CD4-positive, alpha-beta T cell (primary cell): ENCODE data around the gene OCRL. TPM values are rescaled to one million over a fixed set of nuclear protein-coding genes. Genes with fewer than 3 reads are reported as not detected.

Experiments used
- ATAC-seq: fragments of 200-7000 bp; cut with Tn5 transposase; one replicate; pipeline ENCODE4 v1.10.0; 2022; ENCODE audit warnings: mild to moderate bottlenecking; ENCODE audit not compliant: poor library complexity
- CTCF ChIA-PET: fragments of 350-600 bp; sonication (Branson Sonifier 250); formaldehyde crosslinking; loops from one replicate; lab custom pipeline; 2021; ENCODE audit warnings: antibody characterized with exemption, inconsistent platforms; lab: Charles Lee
- POLR2A ChIA-PET: fragments of 350-600 bp; sonication (Branson Sonifier 250); formaldehyde crosslinking; loops from one replicate; lab custom pipeline; 2021; ENCODE audit warnings: antibody characterized with exemption, inconsistent platforms; lab: Charles Lee
- DNase-seq, 14 experiments: peaks; one replicate each; pipeline ENCODE4 v3.0.0-alpha.2; 2013 to 2020; ENCODE audit warnings: mixed read lengths in 2 of 14
- H3K27ac ChIP-seq, 2 donors: one replicate each; pipeline versions ENCODE4 v1.5.1 to v1.7.0; 2013; ENCODE audit warnings: low read length in 2 of 2, low read depth in 1 of 2, mild to moderate bottlenecking in 1 of 2
- H3K27me3 ChIP-seq, 2 experiments: 1 replicate in 1 of 2; 2 replicates in 1 of 2; pipeline versions ENCODE4 v1.6.1 to v1.7.0; 2013; ENCODE audit warnings: low read length in 2 of 2, control low read depth in 1 of 2, mild to moderate bottlenecking in 1 of 2, moderate library complexity in 1 of 2; ENCODE audit not compliant: insufficient read depth in 2 of 2, control insufficient read depth in 1 of 2
- H3K36me3 ChIP-seq: one replicate; pipeline ENCODE4 v1.6.1; 2013; ENCODE audit warnings: low read length, control low read depth; ENCODE audit not compliant: insufficient read depth
- H3K4me1 ChIP-seq: one replicate; pipeline ENCODE4 v1.6.1; 2013; ENCODE audit warnings: low read length, control low read depth; ENCODE audit not compliant: insufficient read depth
- H3K4me3 ChIP-seq: one replicate; pipeline ENCODE4 v1.5.1; 2013; ENCODE audit warnings: mild to moderate bottlenecking, low read length, moderate library complexity
- H3K9me3 ChIP-seq, 2 experiments: 1 replicate in 1 of 2; 2 replicates in 1 of 2; pipeline versions ENCODE4 v1.6.1 to v1.7.0; 2013; ENCODE audit warnings: low read length in 2 of 2, mild to moderate bottlenecking in 2 of 2, control low read depth in 1 of 2, moderate library complexity in 1 of 2; ENCODE audit not compliant: control insufficient read depth in 1 of 2, insufficient read depth in 1 of 2
- H3K27ac Mint-ChIP-seq: one replicate; pipeline ENCODE4 v1.8.0; 2020; ENCODE audit warnings: mixed read lengths
- H3K27me3 Mint-ChIP-seq: one replicate; pipeline ENCODE4 v1.8.0; 2021; ENCODE audit warnings: mixed read lengths
- H3K36me3 Mint-ChIP-seq: one replicate; pipeline ENCODE4 v1.8.0; 2021; ENCODE audit warnings: low read depth, mixed read lengths
- H3K4me1 Mint-ChIP-seq: one replicate; pipeline ENCODE4 v1.8.0; 2021; ENCODE audit warnings: low read depth, mixed read lengths
- H3K4me3 Mint-ChIP-seq: one replicate; pipeline ENCODE4 v1.8.0; 2020; ENCODE audit warnings: mild to moderate bottlenecking, mixed read lengths
- H3K9me3 Mint-ChIP-seq: one replicate; pipeline ENCODE4 v1.8.0; 2020; ENCODE audit warnings: mixed read lengths
- intact Hi-C, 2 experiments: fragments of 100-400 bp; cut with DNase I in 1 of 2; cut with micrococcal nuclease in 1 of 2; formaldehyde crosslinking; loops; one replicate each; pipeline versions ENCODE4 v1.15.1 to v1.9.0; 2023 to 2025; cut with DNase I, micrococcal nuclease
- total RNA-seq, 174 experiments: library from RNA in 2 of 174; stranded (reverse) in 2 of 174; gene quantifications; one replicate each; pipeline ENCODE4 v1.2.3 and lab custom pipeline; 2021 to 2026
- TF ChIP-seq, protein P1 (sequence below): fragments of 200-600 bp; IDR thresholded peaks from one replicate; pipeline ENCODE4 v1.8.0; 2022; ENCODE audit warnings: antibody characterized with exemption, mild to moderate bottlenecking

Gene OCRL
- total RNA-seq, 2 experiments from 2014 or later, result 4.0 to 4.1 TPM

GRCh38 chrX:129585167-129585566 is 45.1 kb downstream of the OCRL start:
- no peak for ATAC-seq
- intact Hi-C loops, result no loop called here
- no peaks in the 10 kb centered on the region for H3K9me3 Mint-ChIP-seq
- Histone ChIP-seq H3K4me1 (no peaks in the 10 kb centered on the region), H3K9me3 (no peaks in the 10 kb centered on the region), H3K27ac (no peak overlapping the region), H3K36me3 (peaks cover 7% of the 10 kb centered on the region), H3K4me3 (no peak overlapping the region), H3K27me3 (no peaks in the 10 kb centered on the region)
- no peak overlapping the region for H3K4me3 Mint-ChIP-seq
- H3K27ac Mint-ChIP-seq, result no peak overlapping the region
- peaks cover 20% of the 10 kb centered on the region for H3K36me3 Mint-ChIP-seq
- DNase-seq, result no peak
- TF ChIP-seq, protein P1, sequence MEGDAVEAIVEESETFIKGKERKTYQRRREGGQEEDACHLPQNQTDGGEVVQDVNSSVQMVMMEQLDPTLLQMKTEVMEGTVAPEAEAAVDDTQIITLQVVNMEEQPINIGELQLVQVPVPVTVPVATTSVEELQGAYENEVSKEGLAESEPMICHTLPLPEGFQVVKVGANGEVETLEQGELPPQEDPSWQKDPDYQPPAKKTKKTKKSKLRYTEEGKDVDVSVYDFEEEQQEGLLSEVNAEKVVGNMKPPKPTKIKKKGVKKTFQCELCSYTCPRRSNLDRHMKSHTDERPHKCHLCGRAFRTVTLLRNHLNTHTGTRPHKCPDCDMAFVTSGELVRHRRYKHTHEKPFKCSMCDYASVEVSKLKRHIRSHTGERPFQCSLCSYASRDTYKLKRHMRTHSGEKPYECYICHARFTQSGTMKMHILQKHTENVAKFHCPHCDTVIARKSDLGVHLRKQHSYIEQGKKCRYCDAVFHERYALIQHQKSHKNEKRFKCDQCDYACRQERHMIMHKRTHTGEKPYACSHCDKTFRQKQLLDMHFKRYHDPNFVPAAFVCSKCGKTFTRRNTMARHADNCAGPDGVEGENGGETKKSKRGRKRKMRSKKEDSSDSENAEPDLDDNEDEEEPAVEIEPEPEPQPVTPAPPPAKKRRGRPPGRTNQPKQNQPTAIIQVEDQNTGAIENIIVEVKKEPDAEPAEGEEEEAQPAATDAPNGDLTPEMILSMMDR, result no peak
- H3K27me3 Mint-ChIP-seq, result no peaks in the 10 kb centered on the region
- H3K4me1 Mint-ChIP-seq, result no peaks in the 10 kb centered on the region
- CTCF ChIA-PET, result no interaction called here
- POLR2A ChIA-PET, result no interaction called here

- CTCF ChIA-PET, result no interaction called here
- POLR2A ChIA-PET, result no interaction called here
- H3K36me3 Mint-ChIP-seq, result peaks cover 21% of the 10 kb centered on the region
- H3K4me1 Mint-ChIP-seq, result no peaks in the 10 kb centered on the region
- H3K9me3 Mint-ChIP-seq, result no peaks in the 10 kb centered on the region
- no peak overlapping the region for H3K27ac ChIP-seq
- DNase-seq (no peak), ATAC-seq (no peak)
- H3K4me1 ChIP-seq, result no peaks in the 10 kb centered on the region
- H3K4me3 Mint-ChIP-seq, result no peak overlapping the region
- H3K4me3 ChIP-seq, result no peak overlapping the region
- intact Hi-C loops, result no loop called here
- H3K27ac Mint-ChIP-seq, result no peak overlapping the region
- H3K9me3 ChIP-seq, result no peaks in the 10 kb centered on the region
- no peaks in the 10 kb centered on the region for H3K27me3 Mint-ChIP-seq
- TF ChIP-seq, protein P1, result no peak
- H3K36me3 ChIP-seq, result peaks cover 7% of the 10 kb centered on the region
- no peaks in the 10 kb centered on the region for H3K27me3 ChIP-seq
These were observed 45.6 kb downstream of the OCRL start for GRCh38 chrX:129585691-129586090.

GRCh38 chrX:129586446-129586845 is 46.4 kb downstream of the OCRL start:
- Mint-ChIP-seq H3K27ac (no peak overlapping the region), H3K4me1 (no peaks in the 10 kb centered on the region), H3K9me3 (no peaks in the 10 kb centered on the region), H3K36me3 (peaks cover 21% of the 10 kb centered on the region), H3K4me3 (no peak overlapping the region), H3K27me3 (no peaks in the 10 kb centered on the region)
- intact Hi-C loops, result no loop called here
- TF ChIP-seq, protein P1, result no peak
- Histone ChIP-seq H3K4me3 (no peak overlapping the region), H3K27me3 (no peaks in the 10 kb centered on the region), H3K4me1 (no peaks in the 10 kb centered on the region), H3K9me3 (no peaks in the 10 kb centered on the region), H3K36me3 (peaks cover 7% of the 10 kb centered on the region), H3K27ac (no peak overlapping the region)
- ChIA-PET CTCF (no interaction called here), POLR2A (no interaction called here)
- ATAC-seq, result no peak
- no peak for DNase-seq
